GM19455 (cell line): Measurements from ENCODE around the gene IKZF3.
"Not testable (repeated sequence)": the region's sequence is repeated elsewhere in the genome, so short reads cannot be mapped to it uniquely, and the experiment has no call there.

Source experiments
- ATAC-seq: cut with Tn5 transposase; IDR thresholded peaks from one replicate; pipeline ENCODE4 v1.9.1; 2021; ENCODE audit not compliant: unreplicated experiment

IKZF3 gene

DNA sequence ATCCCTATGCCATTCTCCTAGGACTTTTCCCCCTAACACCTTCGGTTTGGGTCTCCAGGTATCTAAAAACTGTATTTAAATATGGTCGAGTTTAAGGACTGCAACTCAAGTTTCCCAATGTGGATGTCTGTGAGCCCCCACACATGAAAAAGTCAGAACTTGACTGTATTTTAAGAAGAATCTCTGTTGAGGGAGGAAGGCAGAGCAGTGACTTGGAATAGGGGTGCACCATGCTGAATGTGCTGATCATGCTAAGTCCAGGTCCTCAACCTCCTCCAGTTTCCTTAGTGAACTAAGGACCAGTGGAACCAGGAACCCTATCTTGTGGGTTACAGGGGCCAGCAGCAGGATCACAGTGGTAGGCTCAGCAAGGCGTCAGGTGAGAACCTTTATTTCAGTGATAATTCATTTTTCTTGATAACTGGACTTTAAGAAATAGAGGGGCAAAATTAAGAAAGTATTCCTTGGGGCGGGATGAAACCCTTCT is 106.9 kb downstream of the IKZF3 start:
- no peak for ATAC-seq

DNA sequence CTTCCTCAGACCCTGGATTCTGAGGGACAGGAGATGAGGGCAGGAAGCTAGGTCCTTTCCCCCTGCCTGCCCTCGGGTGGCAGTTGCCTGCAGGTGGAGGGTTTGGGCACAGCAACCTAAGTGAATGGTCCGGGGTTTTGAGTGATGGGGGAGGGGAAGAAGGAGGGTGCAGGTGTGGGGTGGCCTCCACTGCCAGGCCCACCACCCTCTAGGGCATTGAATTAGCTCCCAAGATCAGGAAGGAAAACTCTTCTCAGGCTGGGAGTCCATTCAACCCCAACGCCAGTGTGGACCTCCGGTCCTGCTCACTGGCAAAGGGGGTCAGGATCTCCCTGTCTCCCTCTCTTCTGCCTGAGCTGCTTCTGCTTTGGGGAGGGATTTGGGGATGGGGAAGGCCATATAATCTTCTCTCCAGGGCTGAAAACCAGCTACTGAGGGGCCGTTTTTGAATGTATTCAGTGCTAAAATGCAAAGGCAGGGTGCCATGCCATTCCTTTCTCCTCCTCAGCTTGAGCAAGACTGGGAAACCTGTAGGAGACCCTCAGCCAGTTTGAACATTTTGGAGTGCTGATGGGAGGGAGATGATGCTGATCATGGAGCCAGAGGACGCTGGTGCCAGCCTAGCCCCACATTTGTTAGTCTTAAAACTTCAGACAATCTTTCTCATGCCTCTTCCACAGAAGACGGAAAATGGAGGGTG is 107.6 kb downstream of the IKZF3 start:
- no peak for ATAC-seq

DNA sequence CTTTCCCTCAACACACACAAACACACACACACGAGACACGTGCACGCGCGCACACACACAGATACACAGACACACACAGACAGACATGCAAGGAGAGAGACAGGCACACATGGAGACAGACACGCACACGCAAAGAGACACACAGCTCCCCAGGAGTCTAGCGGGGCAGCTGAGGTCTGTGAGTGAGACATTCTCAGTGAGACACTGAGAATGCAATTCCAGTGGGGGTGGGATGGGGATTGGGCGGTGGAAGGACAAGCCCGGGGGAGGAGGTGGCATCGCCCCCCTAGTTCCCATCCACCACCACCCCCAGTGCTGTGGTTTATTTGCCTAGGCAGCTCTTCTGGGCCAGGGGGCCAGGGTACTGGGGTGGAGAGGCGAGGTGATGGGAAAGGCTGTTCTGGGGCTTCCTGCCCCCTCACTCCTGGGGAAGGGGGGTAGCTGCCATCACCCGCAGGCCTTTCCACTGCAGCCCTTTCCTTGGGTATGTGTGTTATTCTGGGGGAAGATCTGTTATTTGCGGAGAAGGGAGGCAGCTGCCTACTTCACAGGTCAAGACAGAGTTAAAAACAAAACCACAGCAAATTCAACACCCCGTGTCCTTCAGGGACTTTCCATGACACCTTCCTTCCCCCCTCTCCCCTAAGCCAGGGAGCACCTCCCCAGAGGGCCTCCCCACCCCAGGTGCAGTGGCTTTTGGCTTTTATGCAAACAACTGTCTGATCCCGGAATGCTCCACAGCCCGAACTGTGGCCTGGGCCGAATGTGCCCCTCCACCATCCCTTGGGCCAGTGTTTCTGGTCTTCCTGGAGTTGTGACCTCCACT is 108.3 kb downstream of the IKZF3 start:
- ATAC-seq: peak; percentile 21

DNA sequence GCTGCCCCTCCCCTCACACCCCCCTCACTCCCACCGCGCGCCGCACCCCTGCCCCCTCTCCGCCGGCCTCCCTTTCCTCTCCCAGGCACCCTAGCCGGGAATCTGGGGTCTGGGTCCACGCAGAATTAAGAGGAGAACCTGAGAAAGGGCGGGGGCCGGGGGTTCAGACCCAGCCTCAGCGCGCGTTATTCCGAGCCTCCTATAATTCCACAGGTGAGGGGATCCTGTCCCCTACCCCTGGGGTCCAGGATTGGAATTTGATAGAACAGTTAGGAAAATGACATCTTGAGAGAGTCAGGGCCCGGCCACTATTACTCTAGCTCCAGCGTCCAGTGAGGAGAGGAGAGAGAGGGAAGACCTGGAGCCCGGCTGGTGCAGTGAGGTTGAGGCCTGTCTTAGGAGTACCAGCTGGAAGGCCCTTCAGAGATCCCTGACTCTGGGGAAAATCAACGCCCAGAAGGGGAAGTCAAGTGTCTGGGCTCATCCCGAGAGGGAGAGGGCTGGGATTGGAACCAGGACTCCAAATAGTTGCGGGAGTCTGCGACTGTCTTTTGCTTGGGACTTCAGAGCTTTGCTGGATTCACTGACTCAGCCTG is 109.1 kb downstream of the IKZF3 start:
- no peak for ATAC-seq

DNA sequence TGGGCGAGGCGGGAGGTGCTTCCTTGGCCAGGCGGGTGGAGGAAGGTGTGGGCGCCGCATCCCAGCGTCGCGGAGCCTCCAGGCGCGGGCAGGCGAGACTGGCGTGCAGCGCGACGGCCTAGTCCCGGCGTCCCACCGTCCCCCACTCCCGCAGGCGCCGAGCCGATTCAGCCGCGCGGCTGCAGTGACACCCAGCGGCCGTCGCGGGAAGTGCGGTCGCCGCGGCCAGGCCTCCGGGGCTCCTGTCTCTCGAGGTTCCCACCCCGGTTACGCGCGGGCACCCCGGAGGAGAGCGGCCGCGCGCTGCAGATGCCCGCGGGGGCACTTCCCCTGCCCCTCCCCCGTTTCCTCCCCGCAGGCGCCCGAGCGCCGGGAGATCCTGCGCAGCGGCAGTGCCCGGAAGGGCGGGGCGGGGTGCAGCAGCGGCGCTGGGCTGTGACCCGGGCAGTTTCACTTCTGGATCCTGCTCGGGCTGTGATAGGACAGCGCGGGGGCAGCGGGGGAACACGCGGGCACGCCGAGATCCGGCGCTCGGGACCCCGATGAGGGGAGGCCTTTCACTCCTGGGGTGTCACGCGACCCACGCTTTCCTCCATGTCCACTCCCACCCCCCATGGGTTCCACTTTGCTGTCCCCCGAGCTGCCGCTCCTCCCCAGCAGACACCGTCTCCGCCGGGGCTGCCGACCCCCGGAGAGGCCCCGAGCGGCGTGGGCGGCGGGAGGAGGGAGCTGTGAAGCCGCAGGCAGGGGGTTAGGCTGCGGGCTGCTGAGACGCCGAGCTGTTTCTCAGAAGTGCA is 109.8 kb downstream of the IKZF3 start:
- ATAC-seq: peak; percentile 61

DNA sequence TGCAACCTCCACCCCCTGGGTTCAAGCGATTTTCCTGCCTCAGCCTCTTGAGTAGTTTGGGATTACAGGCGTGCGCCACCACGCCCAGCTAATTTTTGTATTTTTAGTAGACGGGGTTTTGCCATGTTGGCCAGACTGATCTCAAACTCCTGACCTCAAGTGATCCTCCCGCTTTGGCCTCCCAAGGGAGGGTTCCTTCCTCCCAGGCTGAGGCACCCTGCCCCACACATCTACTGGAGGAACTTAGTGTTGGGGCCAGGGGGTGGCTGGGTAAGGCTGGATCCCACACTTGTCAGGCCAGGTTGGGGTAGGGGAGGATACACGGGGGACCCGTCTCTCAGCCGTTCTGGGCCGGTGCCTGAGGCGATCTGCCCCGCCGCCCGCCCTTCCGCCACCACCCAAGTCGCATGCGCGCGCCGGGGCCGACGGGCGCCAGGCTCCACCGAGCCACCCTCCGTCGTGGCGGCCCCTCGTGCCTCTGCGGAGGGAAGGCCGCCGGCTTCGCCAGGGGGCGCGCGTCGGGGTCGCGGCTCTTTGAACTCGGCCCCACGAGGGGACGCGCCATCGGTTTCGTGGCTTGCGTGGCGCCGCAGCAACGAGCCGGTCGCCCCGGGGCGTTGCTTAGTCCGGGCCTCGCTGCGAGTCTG is 110.5 kb downstream of the IKZF3 start:
- peak; percentile 29 for ATAC-seq

DNA sequence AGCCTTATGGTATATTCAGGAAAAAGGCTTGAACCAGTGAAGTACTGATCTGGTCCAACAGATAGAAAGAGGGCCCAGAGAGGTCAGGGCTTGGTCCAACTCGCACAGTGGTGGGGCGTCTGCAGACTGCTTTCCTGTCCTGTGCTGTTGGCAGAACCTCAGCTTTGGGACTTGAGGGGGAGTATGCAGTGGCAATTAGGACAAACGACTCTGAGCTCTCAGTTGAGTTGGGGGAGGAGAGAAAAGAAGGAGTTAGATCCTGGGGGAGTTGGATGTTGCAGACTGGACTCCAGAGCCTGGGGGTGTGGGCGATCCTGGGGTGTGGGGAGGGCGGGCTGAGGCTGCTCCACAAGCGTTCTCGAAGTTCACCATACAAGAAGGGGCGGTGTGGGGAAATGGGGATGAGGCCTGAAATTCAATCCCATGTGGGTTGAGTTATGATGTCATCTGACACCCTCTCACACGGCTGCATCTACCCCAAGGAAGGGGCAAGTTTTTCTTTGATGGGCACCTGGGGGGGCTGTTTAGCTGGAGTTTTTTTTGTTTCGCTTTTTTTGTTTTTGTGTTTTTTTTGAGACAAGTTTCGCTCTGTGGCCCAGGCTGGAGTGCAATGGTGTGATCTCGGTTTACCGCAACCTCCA is 111.8 kb downstream of the IKZF3 start:
- no peak for ATAC-seq

DNA sequence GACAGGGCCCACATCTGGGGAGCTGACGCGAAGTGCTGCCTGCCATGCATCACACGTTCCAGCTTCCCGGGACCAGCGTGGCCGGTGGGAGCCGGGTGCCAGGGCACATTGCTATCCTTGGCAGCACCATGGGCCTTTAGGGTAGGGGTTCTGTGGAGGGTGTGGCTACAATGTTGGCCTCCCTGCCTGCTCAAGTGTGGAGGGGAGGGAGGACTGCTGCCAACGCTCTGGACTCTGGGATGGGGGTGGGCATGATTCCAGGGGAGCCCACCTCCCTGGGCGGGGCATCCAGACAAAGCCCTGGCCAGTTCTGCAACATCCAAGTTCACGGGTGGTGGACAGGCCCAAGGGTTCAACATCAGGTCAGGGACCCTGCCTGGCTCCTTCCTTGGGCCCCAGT is 112.5 kb downstream of the IKZF3 start:
- no peak for ATAC-seq

DNA sequence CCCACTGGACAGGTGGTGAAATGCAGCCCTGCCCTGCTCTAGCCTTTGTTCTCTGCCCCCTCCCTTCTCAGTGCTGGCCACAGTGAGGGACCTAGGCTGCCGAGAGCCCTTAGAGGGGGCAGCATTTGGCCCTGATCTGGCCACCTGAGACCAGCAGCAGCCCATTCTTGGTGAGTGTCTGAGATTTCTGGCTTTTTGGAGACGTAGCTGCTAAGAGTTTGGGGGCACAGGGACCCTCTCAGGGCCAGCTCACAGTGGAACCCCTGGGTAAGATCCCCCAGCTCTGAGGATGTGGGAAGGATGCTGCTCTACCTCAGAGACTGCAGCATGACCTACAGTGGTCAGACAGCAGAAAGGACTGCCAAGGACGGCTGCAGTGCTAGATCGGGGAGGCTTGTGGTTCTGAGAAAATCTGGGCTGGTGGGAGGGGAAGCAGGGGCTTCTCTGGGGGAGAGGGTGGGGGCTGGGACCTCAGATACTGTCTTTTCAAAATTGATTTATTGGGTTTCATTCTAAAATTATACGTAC is 113.0 kb downstream of the IKZF3 start:
- no peak for ATAC-seq

DNA sequence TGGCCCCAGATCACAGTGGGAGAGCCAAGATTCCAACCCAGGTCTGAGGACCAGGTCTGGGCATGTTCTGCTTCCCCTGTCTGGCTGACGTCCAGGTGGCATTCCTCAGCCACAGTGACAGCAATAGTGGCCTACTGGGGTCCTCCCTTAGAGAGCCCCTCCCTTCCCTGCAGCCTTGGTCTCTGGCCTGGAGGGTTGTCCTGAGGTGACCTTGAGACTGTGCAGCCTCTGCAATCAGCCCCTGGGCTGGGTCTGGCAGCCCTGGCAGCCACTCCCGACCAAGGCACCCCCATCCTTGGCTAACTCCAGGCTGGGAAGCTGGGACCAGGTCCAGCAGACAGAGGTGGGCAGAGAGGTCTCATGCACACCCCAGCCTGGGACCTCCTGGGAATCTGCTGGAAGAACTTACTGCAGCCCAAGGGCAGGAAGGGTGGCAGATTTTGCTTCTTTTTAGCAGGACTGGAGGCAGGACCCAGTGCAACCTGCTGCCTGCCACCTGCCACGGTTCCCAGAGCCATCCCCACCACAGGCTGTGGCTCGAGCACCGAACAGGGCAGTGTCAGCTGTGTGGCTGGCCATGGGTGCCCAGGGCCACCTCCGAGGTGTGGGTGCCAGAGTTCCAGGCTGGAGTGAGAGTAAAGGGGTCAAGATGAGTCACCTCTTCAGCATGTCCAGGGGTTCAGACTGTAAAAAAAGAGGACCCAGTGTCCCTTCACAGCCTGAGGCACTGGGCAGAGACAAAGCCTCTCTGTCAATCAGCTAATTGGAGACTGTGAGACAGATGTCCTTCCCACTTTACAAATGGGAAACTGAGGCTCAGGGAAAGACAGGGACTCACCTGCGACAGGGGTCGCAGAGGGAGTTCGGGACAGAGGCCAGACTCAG is 113.7 kb downstream of the IKZF3 start:
- no peak for ATAC-seq

DNA sequence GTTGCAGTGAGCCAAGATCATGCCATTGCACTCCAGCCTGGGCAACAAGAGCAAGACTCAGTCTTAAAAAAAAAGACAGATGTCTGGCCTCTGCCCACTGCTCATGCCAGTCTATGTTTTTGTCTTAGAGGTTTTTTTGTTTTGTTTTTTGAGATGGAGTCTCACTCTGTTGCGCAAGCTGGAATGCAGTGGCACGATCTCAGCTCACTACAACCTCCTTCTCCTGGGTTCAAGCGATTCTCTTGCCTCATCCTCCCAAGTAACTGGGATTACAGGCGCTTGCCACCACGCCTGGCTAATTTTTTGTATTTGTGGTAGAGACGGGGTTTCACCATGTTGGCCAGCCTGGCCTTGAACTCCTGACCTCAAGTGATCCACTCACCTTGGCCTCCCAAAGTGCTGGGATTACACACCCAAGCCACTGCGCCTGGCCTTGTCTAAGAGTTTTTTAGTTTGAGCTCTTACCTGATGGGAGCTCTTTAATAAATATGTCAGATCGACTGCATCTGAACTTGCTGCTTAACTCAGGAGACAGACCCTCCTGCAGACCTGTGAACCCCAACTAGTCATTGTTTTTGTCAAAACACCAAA is 115.6 kb downstream of the IKZF3 start:
- not testable (repeated sequence) for ATAC-seq

DNA sequence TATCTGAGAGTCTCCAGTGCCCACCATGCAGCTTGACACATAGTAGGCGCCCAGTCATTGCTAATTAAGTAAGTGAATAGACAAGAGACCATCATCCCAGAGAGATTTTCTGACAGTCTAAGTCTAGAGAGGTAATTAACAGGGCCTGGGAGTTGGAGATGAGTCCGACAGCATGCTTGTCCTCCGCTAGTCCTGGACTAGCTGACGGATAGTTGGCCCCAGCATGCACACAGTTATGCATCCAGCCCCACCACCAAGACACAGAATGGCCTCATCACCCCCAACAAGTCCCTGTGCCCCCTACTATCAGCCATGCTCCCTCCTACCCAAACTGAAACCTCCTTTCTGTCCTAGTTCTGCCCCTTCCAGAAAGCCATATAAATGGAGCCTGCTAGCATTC is 116.4 kb downstream of the IKZF3 start:
- no peak for ATAC-seq

DNA sequence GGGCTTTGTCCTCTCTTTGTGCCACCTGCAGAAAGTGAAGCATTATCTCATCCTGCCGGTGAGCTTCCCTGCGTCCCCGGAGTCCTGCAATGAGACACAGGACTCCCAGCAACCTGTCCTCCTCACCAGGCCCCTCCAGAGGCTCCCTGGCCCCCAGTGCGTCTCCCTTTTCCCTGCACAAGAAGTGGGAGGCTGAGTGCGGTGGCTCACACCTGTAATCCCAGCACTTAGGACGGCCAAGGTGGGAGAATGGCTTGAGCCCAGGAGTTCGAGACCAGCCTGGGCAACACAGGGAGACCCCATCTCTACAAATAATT is 118.0 kb downstream of the IKZF3 start:
- ATAC-seq: no peak

DNA sequence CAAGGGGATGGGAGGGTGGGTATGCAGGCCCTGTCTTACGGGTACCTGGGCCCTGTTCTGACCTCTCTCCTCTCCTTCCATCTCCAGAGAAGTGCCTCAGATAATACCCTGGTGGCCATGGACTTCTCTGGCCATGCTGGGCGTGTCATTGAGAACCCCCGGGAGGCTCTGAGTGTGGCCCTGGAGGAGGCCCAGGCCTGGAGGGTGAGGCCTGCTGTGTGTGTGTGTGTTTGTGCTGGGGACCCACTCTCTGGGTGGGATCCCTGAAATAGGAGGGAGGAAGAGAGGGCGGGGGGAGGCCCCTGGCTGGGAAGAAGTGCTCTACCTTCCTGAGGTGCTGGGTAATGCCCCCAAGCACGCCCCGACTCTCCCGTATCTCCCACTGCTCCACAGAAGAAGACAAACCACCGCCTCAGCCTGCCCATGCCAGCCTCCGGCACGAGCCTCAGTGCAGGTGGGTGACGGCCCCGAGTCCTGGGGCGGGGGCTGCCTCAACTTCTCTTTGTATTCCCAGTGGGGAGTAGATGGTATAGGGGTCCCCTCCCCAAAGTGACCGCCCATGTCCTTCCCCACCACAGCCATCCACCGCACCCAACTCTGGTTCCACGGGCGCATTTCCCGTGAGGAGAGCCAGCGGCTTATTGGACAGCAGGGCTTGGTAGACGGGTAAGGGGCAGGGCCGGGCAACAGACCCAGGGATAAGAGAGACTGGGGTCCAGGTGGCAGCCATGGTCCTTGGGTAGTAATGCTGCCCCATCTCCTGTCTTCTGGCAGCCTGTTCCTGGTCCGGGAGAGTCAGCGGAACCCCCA is 118.6 kb downstream of the IKZF3 start:
- ATAC-seq: no peak

DNA sequence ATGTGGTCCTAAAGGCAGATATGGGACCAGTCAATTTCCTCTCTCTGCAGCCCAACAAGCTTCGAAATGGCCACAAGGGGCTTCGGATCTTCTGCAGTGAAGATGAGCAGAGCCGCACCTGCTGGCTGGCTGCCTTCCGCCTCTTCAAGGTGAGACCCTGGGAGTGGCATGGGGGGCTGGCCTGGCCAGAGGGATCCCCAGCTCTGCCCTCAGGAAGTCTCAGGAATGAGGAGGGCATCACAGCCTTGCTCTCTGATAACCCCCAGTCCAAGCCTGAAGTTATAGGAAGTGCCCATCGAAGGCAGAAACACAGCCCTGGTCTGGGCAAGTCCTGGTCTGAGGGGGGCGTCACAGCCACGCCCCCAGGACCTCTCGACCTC is 119.3 kb downstream of the IKZF3 start:
- ATAC-seq: no peak

DNA sequence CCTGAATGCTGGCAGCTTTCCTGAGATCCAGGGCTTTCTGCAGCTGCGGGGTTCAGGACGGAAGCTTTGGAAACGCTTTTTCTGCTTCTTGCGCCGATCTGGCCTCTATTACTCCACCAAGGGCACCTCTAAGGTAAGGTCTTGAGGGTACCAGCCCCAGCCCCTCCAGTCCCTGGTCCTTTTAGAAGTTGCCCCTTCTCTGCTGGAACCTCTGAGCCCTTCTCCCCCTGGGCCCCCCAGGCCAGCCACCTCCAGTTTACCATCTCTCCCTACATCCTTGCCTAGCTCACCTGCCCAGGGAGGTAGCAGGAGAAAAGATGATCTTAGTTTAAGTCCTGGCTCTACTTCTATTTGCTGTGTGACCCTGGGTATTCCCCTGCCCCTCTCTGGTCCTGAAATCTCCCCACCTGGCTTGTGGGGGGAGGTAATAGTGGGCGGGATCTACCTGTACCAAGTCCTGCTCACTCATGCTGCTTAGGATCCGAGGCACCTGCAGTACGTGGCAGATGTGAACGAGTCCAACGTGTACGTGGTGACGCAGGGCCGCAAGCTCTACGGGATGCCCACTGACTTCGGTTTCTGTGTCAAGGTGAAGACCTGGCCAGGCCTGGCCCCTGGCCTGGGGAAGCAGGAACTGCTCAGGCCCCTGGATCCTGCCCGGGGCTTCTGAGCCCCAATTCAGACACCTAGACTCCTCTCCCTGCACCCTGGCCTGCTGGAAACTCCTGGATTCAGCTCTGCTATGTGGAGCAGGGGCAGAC is 119.9 kb downstream of the IKZF3 start:
- no peak for ATAC-seq

DNA sequence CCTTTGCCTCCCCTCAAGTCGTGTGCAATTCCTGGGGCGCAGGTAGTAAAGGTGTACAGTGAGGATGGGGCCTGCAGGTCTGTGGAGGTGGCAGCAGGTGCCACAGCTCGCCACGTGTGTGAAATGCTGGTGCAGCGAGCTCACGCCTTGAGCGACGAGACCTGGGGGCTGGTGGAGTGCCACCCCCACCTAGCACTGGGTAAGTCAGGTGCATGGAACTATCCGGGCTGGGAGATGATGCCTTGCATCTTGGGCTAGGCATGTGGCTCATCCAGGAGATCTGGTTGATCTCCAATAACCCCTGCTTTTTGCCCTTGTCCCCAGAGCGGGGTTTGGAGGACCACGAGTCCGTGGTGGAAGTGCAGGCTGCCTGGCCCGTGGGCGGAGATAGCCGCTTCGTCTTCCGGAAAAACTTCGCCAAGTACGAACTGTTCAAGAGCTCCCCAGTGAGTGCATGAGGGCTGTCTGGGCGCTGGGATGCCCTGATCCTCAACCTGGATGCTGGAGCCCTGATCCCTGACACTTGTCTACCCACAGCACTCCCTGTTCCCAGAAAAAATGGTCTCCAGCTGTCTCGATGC is 121.2 kb downstream of the IKZF3 start:
- no peak for ATAC-seq
